G401 (cell line): ENCODE measurements around the gene BRD1. TPM values are rescaled to one million over a fixed set of nuclear protein-coding genes. Genes with fewer than 3 reads are reported as not detected.
A peak's percentile ranks its signal among the peaks of the same experiment; 100 is the strongest.

Experiments
- DNase-seq: peaks from one replicate; pipeline ENCODE4 v3.0.0-alpha.2; 2015; ENCODE audit warnings: low spot score
- in situ Hi-C: cut with HindIII; loops from 2 replicates; pipeline ENCODE4 v1.10.0; 2016; ENCODE audit warnings: low sequenced_read_pairs, mixed read lengths
- total RNA-seq: library from RNA; depleted of rRNA; stranded (reverse); fragments of >200 nt; shearing (Covaris generic); gene quantifications from 2 replicates; pipeline ENCODE4 v1.2.3, GENCODE V29; 2014; rRNA removed

BRD1 gene
- total RNA-seq, result 19.3 and 27.5 TPM in 2 replicates

DNA sequence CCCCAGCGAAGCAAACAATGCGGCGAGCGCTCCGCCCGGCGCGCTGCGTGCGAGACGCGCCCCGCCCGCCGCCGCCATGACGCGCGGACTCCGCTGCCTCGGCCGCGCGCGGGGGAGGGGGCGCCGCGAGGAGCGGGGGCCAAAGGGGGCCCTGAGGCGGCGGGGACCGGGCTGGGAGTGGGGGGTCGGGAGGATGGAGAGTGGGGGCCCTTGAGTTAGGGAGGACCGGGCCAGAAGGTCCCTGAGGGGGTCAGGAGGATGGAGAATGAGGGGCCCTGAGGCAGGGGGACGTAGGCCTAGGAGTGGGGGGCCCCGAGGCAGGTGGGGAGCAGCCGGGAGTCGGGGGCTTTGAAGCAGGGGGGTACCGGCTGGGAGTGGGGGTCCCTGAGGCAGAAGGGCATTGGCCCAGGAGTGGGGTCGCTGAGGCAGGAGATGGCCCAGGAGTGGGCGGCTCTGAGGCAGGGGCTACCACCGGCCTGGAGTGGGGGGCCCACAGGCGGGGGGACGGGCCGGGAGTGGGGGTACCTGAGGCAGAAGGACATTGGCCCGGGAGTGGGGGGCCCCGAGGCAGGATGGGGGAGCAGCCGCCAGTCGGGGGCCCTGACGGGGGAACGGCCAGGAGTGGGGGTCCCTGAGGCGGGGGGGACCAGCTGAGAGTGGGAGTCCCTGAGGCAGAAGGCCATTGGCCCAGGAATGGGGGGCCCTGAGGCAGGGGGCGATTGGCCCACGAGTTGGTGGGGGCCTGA is at the start of gene BRD1:
Gene BRD1 (minus strand): TSS at position 21 of the 746 bp plus-strand sequence. CDS start 3,556 bp downstream, outside the sequence.
- in situ Hi-C loops, result no loop called here
- DNase-seq, result peak; percentile 63

- in situ Hi-C loops, result no loop called here
- DNase-seq, result no peak
Measured at GRCh38 chr22:49873228-49873940, 45.7 kb upstream of the BRD1 start.

- in situ Hi-C loops, result no loop called here
- no peak for DNase-seq
Measured at GRCh38 chr22:49872347-49872746, 44.7 kb upstream of the BRD1 start.

- no peak for DNase-seq
Measured at GRCh38 chr22:49871482-49871881, 43.8 kb upstream of the BRD1 start.

GRCh38 chr22:49869845-49870712 is 42.4 kb upstream of the BRD1 start:
- no peak for DNase-seq
- in situ Hi-C loops, result no loop called here

More at GRCh38 chr22:49871482-49871881, 43.8 kb upstream of the BRD1 start:
- in situ Hi-C loops, result no loop called here

GRCh38 chr22:49869086-49869830 is 41.6 kb upstream of the BRD1 start:
- no peak for DNase-seq
- in situ Hi-C loops, result no loop called here

GRCh38 chr22:49867303-49868265 is 39.9 kb upstream of the BRD1 start:
- DNase-seq, result no peak
- in situ Hi-C loops, result no loop called here

DNA sequence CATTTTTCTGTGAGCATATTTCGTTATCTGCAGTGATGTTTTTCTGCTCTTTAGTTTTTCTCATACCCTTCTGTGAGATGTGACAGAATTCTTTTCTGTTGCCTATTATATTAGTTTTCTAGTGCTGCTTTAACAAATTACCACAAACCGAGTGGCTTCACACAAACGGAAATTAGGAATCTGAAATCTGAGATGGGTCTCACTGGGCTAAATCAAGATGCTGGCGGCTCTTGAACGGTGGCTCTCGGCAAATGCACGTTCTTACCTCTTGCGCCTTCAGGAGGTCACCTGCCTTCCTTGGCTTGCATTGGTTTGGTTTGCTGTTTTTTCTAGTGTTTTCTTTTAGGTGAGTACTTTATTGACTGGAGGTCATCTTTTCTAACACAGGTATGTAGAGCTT is 39.0 kb upstream of the BRD1 start:
- DNase-seq, result no peak
- in situ Hi-C loops, result no loop called here

- in situ Hi-C loops, result no loop called here
- no peak for DNase-seq
Measured at GRCh38 chr22:49866134-49866533, 38.5 kb upstream of the BRD1 start.

DNA sequence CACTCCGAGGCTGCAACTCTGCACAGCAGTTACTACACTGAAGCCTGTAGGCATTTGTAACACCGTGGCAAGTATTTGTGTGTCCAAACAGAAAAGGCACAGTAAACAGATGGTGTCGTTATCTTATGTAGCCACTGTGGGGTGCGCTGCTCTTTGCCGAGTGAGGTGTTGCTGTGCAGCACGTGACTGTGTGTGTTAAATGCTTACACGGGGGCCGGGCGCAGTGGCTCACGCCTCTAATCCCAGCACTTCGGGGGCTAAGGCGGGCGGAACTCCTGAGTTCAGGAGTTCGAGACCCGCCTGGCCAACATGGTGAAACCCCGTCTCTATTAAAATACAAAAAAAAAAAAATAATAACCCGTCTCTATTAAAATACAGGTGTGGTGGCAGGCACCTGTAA is 37.5 kb upstream of the BRD1 start:
- in situ Hi-C loops, result no loop called here
- DNase-seq, result no peak

- in situ Hi-C loops, result no loop called here
- no peak for DNase-seq
Measured at GRCh38 chr22:49863931-49864330, 36.3 kb upstream of the BRD1 start.

- in situ Hi-C loops, result no loop called here
Measured at GRCh38 chr22:49862496-49862776, 34.8 kb upstream of the BRD1 start.

GRCh38 chr22:49861642-49862495 is 34.2 kb upstream of the BRD1 start:
- in situ Hi-C loops, result no loop called here

More at GRCh38 chr22:49862496-49862776, 34.8 kb upstream of the BRD1 start:
- DNase-seq, result no peak

DNA sequence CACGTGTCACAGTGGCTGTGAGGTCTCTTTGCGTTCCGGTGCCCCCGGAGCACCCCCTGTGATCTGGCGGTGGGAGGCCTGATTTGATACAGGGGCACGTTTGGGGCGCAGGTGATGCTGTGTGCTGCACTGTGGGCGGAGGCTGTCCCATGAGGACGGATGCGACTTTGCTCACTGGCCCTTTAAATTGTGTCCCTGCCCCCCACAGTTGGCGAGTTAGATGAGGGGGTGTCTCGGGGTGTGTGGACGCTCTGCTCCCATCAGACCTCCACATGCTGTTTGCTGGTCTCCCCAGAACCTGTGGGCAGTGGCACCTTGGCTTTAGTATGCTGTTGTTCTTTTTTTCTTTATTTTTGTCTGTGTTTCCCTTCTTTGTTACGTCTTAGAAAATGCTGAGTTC is 31.2 kb upstream of the BRD1 start:
- in situ Hi-C loops, result no loop called here

More at GRCh38 chr22:49861642-49862495, 34.2 kb upstream of the BRD1 start:
- no peak for DNase-seq

GRCh38 chr22:49856766-49857618 is 29.3 kb upstream of the BRD1 start:
- no peak for DNase-seq

More for the DNA sequence above, 31.2 kb upstream of the BRD1 start:
- no peak for DNase-seq

DNA sequence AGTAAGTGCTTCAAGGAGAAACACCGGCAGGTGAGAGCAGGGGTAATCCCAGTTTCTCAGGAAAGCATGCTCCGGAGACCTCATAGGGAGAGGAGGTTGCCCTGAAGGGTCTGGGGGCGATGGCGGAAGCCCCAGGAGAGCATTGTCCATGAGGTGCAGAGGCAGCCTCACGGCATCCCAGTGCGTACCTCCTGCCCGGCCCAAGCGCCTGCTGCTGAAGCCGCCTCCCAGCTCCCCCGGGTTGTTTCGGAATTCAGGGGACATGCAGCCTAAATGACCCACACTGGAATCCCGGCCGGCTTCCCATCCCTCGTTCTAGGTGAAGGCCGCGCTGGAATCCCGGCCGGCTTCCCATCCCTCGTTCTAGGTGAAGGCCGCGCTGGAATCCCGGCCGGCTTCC is 28.7 kb upstream of the BRD1 start:
- in situ Hi-C loops, result no loop called here
- DNase-seq, result no peak

More at GRCh38 chr22:49856766-49857618, 29.3 kb upstream of the BRD1 start:
- in situ Hi-C loops, result no loop called here
